ENCODE data around the gene MTMR3. TPM values are rescaled to one million over a fixed set of nuclear protein-coding genes. Genes with fewer than 3 reads are reported as not detected.

The MTMR3 gene
- total and polyA plus RNA-seq, 2 donors from 2014 or later, result 9.6 to 56.2 TPM

- Histone ChIP-seq H3K4me3 (ENCODE audit: low read length in 3 of 3) (no peak overlapping the region), H3K9me3 (ENCODE audit: control insufficient read depth in 2 of 3, insufficient read depth in 1 of 3, low read length in 3 of 3) (no peaks in the 10 kb centered on the region), H3K36me3 (ENCODE audit: control insufficient read depth in 2 of 3, insufficient read depth in 3 of 3, low read length in 3 of 3) (no peaks in the 10 kb centered on the region), H3K27me3 (ENCODE audit: control insufficient read depth, insufficient read depth, low read length) (no peaks in the 10 kb centered on the region), H3K9ac (ENCODE audit: low read length in 3 of 3) (no peak overlapping the region), H3K4me1 (ENCODE audit: control insufficient read depth in 2 of 3, insufficient read depth in 2 of 3, low read depth in 1 of 3, low read length in 3 of 3) (peaks cover 6 to 19% (median 8%) of the 10 kb centered on the region in 3 donors), H3K27ac (ENCODE audit: low read depth in 2 of 2, low read length in 2 of 2) (no peak overlapping the region)
- intact Hi-C loops (cut with DNase I), result no loop called here
- TF ChIP-seq, protein P1, sequence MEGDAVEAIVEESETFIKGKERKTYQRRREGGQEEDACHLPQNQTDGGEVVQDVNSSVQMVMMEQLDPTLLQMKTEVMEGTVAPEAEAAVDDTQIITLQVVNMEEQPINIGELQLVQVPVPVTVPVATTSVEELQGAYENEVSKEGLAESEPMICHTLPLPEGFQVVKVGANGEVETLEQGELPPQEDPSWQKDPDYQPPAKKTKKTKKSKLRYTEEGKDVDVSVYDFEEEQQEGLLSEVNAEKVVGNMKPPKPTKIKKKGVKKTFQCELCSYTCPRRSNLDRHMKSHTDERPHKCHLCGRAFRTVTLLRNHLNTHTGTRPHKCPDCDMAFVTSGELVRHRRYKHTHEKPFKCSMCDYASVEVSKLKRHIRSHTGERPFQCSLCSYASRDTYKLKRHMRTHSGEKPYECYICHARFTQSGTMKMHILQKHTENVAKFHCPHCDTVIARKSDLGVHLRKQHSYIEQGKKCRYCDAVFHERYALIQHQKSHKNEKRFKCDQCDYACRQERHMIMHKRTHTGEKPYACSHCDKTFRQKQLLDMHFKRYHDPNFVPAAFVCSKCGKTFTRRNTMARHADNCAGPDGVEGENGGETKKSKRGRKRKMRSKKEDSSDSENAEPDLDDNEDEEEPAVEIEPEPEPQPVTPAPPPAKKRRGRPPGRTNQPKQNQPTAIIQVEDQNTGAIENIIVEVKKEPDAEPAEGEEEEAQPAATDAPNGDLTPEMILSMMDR (IDR thresholded peaks at IDR 0.05; ENCODE audit: borderline replicate concordance, extremely low read depth, insufficient read depth), result no peak
- peak in 1 of 5 donors; percentile 15 for DNase-seq
- FAIRE-seq, result no peak
Measured at GRCh38 chr22:30040499-30041260, 157.7 kb downstream of the MTMR3 start.

GRCh38 chr22:30041475-30041874 lies 158.5 kb downstream of the MTMR3 start:
- TF ChIP-seq, protein P1 (IDR thresholded peaks at IDR 0.05; ENCODE audit: borderline replicate concordance, extremely low read depth, insufficient read depth), result no peak
- Histone ChIP-seq H3K9me3 (ENCODE audit: control insufficient read depth in 2 of 3, insufficient read depth in 1 of 3, low read length in 3 of 3) (no peaks in the 10 kb centered on the region), H3K36me3 (ENCODE audit: control insufficient read depth in 2 of 3, insufficient read depth in 3 of 3, low read length in 3 of 3) (no peaks in the 10 kb centered on the region), H3K4me3 (ENCODE audit: low read length in 3 of 3) (no peak overlapping the region), H3K27ac (ENCODE audit: low read depth in 2 of 2, low read length in 2 of 2) (no peak overlapping the region), H3K27me3 (ENCODE audit: control insufficient read depth, insufficient read depth, low read length) (no peaks in the 10 kb centered on the region), H3K9ac (ENCODE audit: low read length in 3 of 3) (no peak overlapping the region), H3K4me1 (ENCODE audit: control insufficient read depth in 2 of 3, insufficient read depth in 2 of 3, low read depth in 1 of 3, low read length in 3 of 3) (peaks cover 6 to 19% (median 8%) of the 10 kb centered on the region in 3 donors)
- intact Hi-C loops (cut with DNase I), result no loop called here
- DNase-seq (peak in 1 of 5 donors; percentile 12), FAIRE-seq (no peak)

DNA sequence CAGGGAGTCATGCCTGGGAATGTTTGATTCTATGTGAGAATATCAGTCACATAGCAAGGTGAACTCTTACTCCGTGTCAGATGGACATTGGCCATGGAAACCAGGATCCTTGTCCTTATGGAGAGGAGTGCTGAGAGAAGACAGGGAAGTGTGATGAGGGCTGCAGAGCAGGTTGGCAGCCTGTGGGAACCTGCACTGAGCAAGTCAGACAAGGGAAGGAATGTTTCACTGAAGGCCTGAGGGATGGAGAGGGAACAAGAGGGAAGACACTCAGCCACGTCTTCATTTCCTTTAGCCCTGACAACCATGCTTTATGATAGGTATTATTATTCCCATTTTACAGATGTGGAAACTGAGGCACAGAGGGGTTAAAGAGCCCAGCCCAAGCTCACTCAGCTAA lies 158.9 kb downstream of the MTMR3 start:
- intact Hi-C loops (cut with DNase I), result no loop called here
- H3K9ac ChIP-seq (ENCODE audit: low read length in 3 of 3), result no peak overlapping the region
- H3K9me3 ChIP-seq (ENCODE audit: control insufficient read depth in 2 of 3, insufficient read depth in 1 of 3, low read length in 3 of 3), result no peaks in the 10 kb centered on the region
- no peaks in the 10 kb centered on the region for H3K36me3 ChIP-seq (ENCODE audit: control insufficient read depth in 2 of 3, insufficient read depth in 3 of 3, low read length in 3 of 3)
- DNase-seq (no peak), FAIRE-seq (no peak)
- no peak overlapping the region for H3K27ac ChIP-seq (ENCODE audit: low read depth in 2 of 2, low read length in 2 of 2)
- H3K4me3 ChIP-seq (ENCODE audit: low read length in 3 of 3), result no peak overlapping the region
- TF ChIP-seq, protein P1 (IDR thresholded peaks at IDR 0.05; ENCODE audit: borderline replicate concordance, extremely low read depth, insufficient read depth), result no peak
- H3K27me3 ChIP-seq (ENCODE audit: control insufficient read depth, insufficient read depth, low read length), result no peaks in the 10 kb centered on the region
- H3K4me1 ChIP-seq (ENCODE audit: control insufficient read depth in 2 of 3, insufficient read depth in 2 of 3, low read depth in 1 of 3, low read length in 3 of 3), result peaks cover 6 to 19% (median 8%) of the 10 kb centered on the region in 3 donors
